NCI-H345 treated with DMSO at 0.1 percent for 48 hours (cell line): Measurements from ENCODE around the gene WNT7A.

Experiments
- DNase-seq: peaks from one replicate; lab custom pipeline; 2025; ENCODE audit not compliant: unreplicated experiment; lab: John Stamatoyannopoulos, UW

WNT7A gene

DNA sequence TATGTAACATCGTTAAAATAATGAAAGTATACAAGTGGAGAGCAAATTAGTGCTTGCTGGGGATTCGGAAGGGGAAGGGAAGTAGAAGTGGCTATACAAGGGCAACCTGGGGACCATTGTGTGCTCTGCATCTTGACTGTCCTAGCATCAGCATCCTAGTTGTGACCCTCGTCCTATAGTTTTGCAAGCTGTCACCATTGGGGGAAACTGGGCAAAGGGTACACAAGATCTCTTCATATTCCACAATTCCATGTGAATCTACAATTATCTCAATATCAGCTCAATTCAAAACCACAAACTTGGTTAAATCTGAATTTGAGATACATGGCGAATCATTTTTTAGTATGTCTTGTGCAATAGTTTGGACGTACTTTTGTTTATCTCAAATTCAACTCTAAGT is 30.9 kb downstream of the WNT7A start:
- no peak for DNase-seq

- DNase-seq = no peak
Measured at GRCh38 chr3:13846716-13847570, 32.9 kb downstream of the WNT7A start.

- DNase-seq = no peak
Measured at GRCh38 chr3:13846238-13846637, 33.6 kb downstream of the WNT7A start.

GRCh38 chr3:13845806-13846205 is 34.1 kb downstream of the WNT7A start:
- DNase-seq = no peak

GRCh38 chr3:13844911-13845310 is 35.0 kb downstream of the WNT7A start:
- no peak for DNase-seq

DNA sequence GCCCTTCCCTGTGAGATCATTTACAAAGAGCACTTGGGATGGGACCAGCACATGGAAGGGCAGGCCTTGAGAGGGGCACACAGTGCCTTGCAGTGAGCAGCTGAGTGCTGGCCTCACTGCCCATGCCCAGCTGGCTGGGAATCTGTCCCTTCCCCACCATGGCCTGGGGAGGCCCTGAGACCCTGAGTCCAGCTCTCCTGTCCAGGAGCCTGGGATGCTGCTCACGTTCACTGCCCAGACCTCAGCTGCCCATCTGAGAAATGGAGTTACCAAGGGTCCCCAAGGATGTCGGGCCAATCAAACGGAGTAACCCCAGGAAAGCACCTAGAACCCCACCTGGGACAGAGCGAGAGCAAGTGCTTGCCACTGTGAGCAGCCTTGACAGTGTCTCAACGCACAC is 35.6 kb downstream of the WNT7A start:
- no peak for DNase-seq

GRCh38 chr3:13843351-13843750 is 36.5 kb downstream of the WNT7A start:
- DNase-seq = no peak

DNA sequence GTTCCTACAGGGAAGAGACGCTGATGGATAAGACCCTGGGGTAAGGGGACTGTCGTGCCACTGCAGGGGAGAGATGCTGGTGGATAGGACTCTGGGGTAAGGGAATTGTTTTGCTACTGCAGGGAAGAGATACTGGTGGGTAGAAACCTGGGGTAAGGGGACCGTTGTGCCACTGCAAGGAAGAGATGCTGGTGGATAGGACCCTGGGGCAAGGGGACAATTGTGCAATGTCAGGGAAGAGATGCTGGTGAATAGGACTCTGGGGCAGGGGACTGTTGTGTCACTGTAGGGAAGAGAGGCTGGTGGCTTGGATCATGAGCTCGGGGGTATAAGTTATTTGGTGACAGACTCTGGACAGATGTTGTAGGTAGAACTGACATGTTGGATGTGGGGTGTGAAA is 37.6 kb downstream of the WNT7A start:
- DNase-seq = no peak

- DNase-seq = no peak
Measured at GRCh38 chr3:13841826-13842225, 38.0 kb downstream of the WNT7A start.

GRCh38 chr3:13841141-13841540 is 38.7 kb downstream of the WNT7A start:
- DNase-seq = no peak

DNA sequence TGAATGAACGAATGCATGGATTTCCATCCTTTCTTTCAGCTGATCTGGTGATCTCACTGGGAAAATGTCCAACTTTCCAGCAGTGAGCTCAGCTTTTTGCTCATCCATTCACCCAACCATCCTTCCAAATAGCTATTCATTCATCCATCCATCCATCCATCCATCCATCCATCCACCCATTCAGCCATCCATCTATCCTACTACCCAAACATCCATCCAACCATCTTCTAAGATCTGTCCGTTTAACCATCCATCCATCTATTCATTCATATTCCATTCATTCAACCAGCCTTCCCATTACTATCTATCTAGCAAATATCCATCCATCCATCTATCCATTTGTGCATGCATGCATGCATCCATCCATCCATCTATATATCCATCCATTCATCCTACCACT is 39.4 kb downstream of the WNT7A start:
- no peak for DNase-seq

DNA sequence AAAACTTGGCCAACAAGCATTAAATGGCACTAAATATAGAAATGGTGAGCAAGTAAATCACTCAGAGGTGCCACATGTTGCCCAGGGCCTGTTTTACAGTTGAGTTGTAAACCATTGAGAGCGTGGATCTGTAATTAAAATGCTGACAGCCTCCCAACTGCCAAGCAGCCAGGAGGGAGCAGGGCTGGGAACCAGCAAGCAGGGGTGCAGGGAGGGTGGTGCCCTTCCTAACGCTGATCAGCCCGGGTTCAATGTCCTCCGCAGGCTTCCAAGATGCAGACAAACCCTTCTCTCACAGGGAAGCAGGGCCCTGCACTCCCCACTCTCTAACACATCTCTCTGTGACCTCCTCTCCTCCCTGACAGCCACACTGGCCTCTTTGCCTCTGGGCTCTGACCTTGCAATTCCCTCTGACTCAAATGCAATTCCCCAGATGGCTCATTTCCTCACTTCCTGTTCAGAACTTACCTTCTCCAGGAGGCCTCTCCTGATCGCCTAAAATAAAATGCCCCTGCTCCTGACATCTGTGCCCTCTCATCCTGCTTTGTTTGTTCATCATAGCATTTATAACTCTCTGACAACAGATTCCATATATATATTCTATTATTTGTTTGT is 40.0 kb downstream of the WNT7A start:
- no peak for DNase-seq

GRCh38 chr3:13839253-13839652 is 40.6 kb downstream of the WNT7A start:
- no peak for DNase-seq

- DNase-seq = no peak
Measured at GRCh38 chr3:13838421-13838820, 41.5 kb downstream of the WNT7A start.

GRCh38 chr3:13837751-13838150 is 42.1 kb downstream of the WNT7A start:
- no peak for DNase-seq

DNA sequence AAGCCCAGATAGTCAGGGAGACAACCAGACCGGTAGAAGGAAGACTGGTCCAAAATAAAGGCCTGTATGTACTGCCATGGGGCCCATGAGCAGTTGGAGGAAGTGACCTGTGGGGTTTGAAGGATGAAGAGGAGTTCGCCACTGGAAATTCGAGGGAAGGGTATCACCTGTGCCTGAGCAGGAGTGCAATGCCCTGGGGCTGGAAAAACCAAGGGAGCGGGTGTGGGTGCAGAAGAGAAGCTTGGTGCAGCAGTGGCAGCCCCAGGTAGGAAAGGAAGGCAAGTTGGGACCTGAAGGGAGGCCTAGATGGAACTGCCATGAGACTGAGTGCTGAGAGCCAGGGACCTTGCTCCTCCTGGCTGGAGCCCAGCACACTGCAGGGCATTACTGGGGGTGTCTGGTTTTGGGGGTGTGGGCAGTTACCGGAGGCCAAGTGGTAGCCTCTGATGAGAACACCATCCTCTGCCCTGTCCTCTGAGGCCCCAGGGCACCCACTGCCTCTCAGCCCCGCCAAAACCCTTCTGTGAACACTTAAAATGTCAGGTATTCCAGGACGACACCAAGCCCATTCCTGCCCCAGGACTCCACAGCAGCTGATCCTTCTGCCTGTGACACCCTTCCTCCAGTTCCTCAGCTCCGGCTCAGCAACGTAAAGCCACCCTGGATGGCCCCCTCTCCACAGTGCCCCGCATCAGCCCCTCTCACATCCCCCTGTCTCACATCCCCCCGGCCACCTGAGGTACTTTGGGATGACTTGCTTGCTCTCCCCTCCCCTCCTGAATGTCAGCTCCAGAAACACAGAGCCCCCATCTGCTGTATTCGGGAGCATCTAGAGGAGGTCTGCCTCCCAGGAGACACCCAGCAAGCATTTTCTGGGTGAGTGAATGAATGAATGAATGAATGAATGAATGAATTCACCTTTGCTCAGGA is 42.9 kb downstream of the WNT7A start:
- DNase-seq = no peak

DNA sequence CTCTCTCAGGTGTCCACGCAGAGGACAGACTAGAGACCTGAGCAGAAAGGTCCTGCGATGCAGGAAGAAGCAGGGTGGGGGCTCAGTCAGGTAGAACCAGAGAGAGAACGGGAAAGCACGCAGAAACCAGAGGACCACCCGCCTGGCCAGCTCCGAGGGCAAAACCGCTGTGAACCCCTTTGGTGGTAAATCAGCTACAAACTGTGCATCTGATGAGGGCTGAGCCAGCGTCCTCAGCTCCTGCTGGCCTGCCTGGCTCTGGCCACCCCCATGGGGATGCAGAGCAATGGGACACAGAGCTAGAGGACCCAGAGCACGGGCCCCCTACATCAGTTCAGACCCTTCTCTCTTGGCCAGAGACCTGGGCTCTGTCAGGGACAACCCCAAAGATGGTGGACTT is 44.6 kb downstream of the WNT7A start:
- no peak for DNase-seq

GRCh38 chr3:13834258-13835035 is 45.4 kb downstream of the WNT7A start:
- no peak for DNase-seq

DNA sequence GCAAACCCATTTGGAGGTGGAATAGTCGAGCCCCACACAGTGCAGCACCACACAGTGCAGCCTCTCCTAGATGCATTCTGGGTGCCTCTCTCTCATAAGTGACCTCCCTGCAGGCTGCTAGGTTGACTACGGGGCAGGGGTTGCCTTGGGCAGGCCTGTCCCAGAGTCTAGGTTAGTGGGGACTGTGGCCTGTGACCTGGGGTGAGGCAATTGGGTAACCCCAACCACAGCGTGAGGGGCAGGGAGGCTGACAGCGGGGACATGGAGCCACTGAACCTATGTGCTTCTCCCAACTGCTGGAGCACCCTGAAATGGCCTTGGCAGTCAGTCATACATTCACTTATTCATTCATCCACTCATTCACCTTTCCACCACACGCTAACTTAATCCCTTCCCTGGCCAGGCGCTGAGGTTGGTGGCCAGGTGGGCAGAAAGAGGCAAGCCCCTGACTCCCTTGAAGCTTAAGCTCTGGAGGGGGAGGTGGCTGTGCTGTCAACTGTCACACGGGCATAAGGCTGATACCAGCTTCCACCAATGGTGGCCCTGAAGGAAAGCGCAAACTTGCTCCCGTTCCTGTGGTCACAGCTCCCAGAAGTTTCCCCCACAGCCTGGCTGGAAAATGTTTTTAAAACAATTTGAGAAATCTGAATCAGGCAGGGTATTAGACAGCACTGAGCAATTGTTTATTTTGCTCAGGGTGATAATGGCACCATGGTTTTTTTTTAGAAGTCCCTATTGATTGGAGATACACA is 46.2 kb downstream of the WNT7A start:
- DNase-seq = no peak

GRCh38 chr3:13832130-13832529 is 47.7 kb downstream of the WNT7A start:
- no peak for DNase-seq
